ENCODE data around the gene PSMD4. TPM values are rescaled to one million over a fixed set of nuclear protein-coding genes. Genes with fewer than 3 reads are reported as not detected.

Gene PSMD4
- total and polyA plus RNA-seq, 2 of the 8 experiments (the other 6 are each of a cell fraction or from before 2014, with no cell fraction given) = 216 to 284 TPM

GRCh38 chr1:151211972-151212705 is 42.4 kb upstream of the PSMD4 start (continued):
- TF ChIP-seq ATF3 (IDR thresholded peaks at IDR 0.05; ENCODE audit: insufficient read depth, low read depth, low read length) = no peak

All from H1 (cell line).